ENCODE data around the gene SMARCA4. TPM values are rescaled to one million over a fixed set of nuclear protein-coding genes. Genes with fewer than 3 reads are reported as not detected.

The SMARCA4 gene
- total and polyA plus RNA-seq, 2 experiments from 2014 or later, result 177 to 336 TPM

- peak overlapping the region; percentile 97 for H3K4me3 ChIP-seq
- Mint-ChIP-seq H3K9me3 (no peaks in the 10 kb centered on the region), H3K4me1 (peaks cover 35% of the 10 kb centered on the region), H3K36me3 (ENCODE audit: low read depth) (peaks cover 30% of the 10 kb centered on the region), H3K27ac (no peak overlapping the region), H3K4me3 (peak overlapping the region; percentile 91), H3K27me3 (ENCODE audit: insufficient read depth, low read depth, poor library complexity) (peaks cover 8% of the 10 kb centered on the region)
- ATAC-seq (no peak), DNase-seq (ENCODE audit: low spot score) (no peak)
- TF ChIP-seq EZH2phosphoT487 (IDR thresholded peaks at IDR 0.05; ENCODE audit: unreplicated experiment), result no peak
- no peak for TF ChIP-seq ETS1 (IDR thresholded peaks at IDR 0.05)
- TF ChIP-seq ZNF462 (CRISPR knock-in tag; IDR thresholded peaks at IDR 0.05), result no peak
- TF ChIP-seq ZNF331 (CRISPR knock-in tag; IDR thresholded peaks at IDR 0.05; ENCODE audit: low read depth), result no peak
- TF ChIP-seq JUNB (IDR thresholded peaks at IDR 0.05; ENCODE audit: unreplicated experiment), result no peak
- TF ChIP-seq POLR2AphosphoS5 (IDR thresholded peaks at IDR 0.05; ENCODE audit: low read depth), result no peak
- no peak for TF ChIP-seq ZNF114 (CRISPR knock-in tag; IDR thresholded peaks at IDR 0.05)
- TF ChIP-seq REST (IDR thresholded peaks at IDR 0.05; ENCODE audit: unreplicated experiment), result no peak
- no peak for TF ChIP-seq NANOG (IDR thresholded peaks at IDR 0.05; ENCODE audit: borderline replicate concordance)
- TF ChIP-seq STAT1 (IDR thresholded peaks at IDR 0.05; ENCODE audit: unreplicated experiment), result no peak
- no peak for TF ChIP-seq CTCF (conservative IDR thresholded peaks at IDR 0.05; ENCODE audit: low read depth in 2 of 2)
- no peak for TF ChIP-seq CREB1 (CRISPR knock-in tag; IDR thresholded peaks at IDR 0.05; ENCODE audit: low read depth)
- H3K9me2 ChIP-seq (ENCODE audit: insufficient read depth), result no peaks in the 10 kb centered on the region
- no peaks in the 10 kb centered on the region for H3K27me3 ChIP-seq (ENCODE audit: insufficient read depth)
- no peak overlapping the region for H3K27ac ChIP-seq (ENCODE audit: low read depth)
- H3K79me2 ChIP-seq (replicated peaks; ENCODE audit: insufficient read depth), result peaks cover 66% of the 10 kb centered on the region
- no peak overlapping the region for H2AFZ ChIP-seq
- peaks cover 38% of the 10 kb centered on the region for H4K20me1 ChIP-seq (replicated peaks; ENCODE audit: insufficient read depth)
- H3K36me3 ChIP-seq (ENCODE audit: insufficient read depth), result no peaks in the 10 kb centered on the region; the same call in 1 of the 2 replicates
- peak overlapping the region; percentile 85; the same call in 1 of the 2 replicates for H3K4me2 ChIP-seq
- 0 out of 2 replicates have a peak, but pooled peaks cover 18% of the 10 kb centered on the region for H3F3A ChIP-seq (replicated peaks; ENCODE audit: low read depth)
- H3K4me1 ChIP-seq (ENCODE audit: insufficient read depth), result peaks cover 27% of the 10 kb centered on the region; the same call in 1 of the 2 replicates
Observed at GRCh38 chr19:10962863-10963262, 2.0 kb downstream of the SMARCA4 start.

All from GM23338 (cell line).